Measurements from ENCODE around the gene CMTM2.
A peak's percentile ranks its signal among the peaks of the same experiment; 100 is the strongest.

CMTM2 gene

GRCh38 chr16:66578651-66579531, at the start of gene CMTM2:
CMTM2 (plus strand) TSS chr16:66579463; CDS start chr16:66579608, 145 bp downstream.
- no peak for DNase-seq (ENCODE audit: low read depth in 3 of 3)

- DNase-seq (ENCODE audit: low read depth in 3 of 3) = no peak
Measured at GRCh38 chr16:66529475-66529874, 49.8 kb upstream of the CMTM2 start.

GRCh38 chr16:66534376-66534799, 44.9 kb upstream of the CMTM2 start:
- DNase-seq (ENCODE audit: low read depth in 3 of 3) = no peak

- no peak for DNase-seq (ENCODE audit: low read depth in 3 of 3)
Measured at GRCh38 chr16:66536525-66536924, 42.7 kb upstream of the CMTM2 start.

GRCh38 chr16:66537236-66537635, 42.0 kb upstream of the CMTM2 start:
- DNase-seq (ENCODE audit: low read depth in 3 of 3) = no peak

- DNase-seq (ENCODE audit: low read depth in 3 of 3) = no peak
Measured at GRCh38 chr16:66538910-66539309, 40.4 kb upstream of the CMTM2 start.

GRCh38 chr16:66539623-66540469, 39.4 kb upstream of the CMTM2 start:
- DNase-seq (ENCODE audit: low read depth in 3 of 3) = no peak

GRCh38 chr16:66541388-66542355, 37.6 kb upstream of the CMTM2 start:
- no peak for DNase-seq (ENCODE audit: low read depth in 3 of 3)

GRCh38 chr16:66542396-66542795, 36.9 kb upstream of the CMTM2 start:
- DNase-seq (ENCODE audit: low read depth in 3 of 3) = no peak

- DNase-seq (ENCODE audit: low read depth in 3 of 3) = no peak
Measured at GRCh38 chr16:66543541-66543940, 35.7 kb upstream of the CMTM2 start.

GRCh38 chr16:66544016-66544757, 35.1 kb upstream of the CMTM2 start:
- DNase-seq (ENCODE audit: low read depth in 3 of 3) = no peak

GRCh38 chr16:66547101-66547989, 31.9 kb upstream of the CMTM2 start:
- no peak for DNase-seq (ENCODE audit: low read depth in 3 of 3)

- DNase-seq (ENCODE audit: low read depth in 3 of 3) = no peak
Measured at GRCh38 chr16:66548068-66548467, 31.2 kb upstream of the CMTM2 start.

- no peak for DNase-seq (ENCODE audit: low read depth in 3 of 3)
Measured at GRCh38 chr16:66548868-66549267, 30.4 kb upstream of the CMTM2 start.

- peak; percentile 36 to 59 (median 41) for DNase-seq (ENCODE audit: low read depth in 3 of 3)
Measured at GRCh38 chr16:66549284-66550131, 29.8 kb upstream of the CMTM2 start, which contains the start of gene TK2. TK2 (minus strand) TSS chr16:66550122; CDS start chr16:66550061, 61 bp downstream.

GRCh38 chr16:66551348-66551759, 27.9 kb upstream of the CMTM2 start:
- DNase-seq (ENCODE audit: low read depth in 3 of 3) = peak in 2 of 3 experiments; percentile 26 to 27

- no peak for DNase-seq (ENCODE audit: low read depth in 3 of 3)
Measured at GRCh38 chr16:66551788-66552285, 27.4 kb upstream of the CMTM2 start.
